ENCODE data around the gene PODXL2.

DNA sequence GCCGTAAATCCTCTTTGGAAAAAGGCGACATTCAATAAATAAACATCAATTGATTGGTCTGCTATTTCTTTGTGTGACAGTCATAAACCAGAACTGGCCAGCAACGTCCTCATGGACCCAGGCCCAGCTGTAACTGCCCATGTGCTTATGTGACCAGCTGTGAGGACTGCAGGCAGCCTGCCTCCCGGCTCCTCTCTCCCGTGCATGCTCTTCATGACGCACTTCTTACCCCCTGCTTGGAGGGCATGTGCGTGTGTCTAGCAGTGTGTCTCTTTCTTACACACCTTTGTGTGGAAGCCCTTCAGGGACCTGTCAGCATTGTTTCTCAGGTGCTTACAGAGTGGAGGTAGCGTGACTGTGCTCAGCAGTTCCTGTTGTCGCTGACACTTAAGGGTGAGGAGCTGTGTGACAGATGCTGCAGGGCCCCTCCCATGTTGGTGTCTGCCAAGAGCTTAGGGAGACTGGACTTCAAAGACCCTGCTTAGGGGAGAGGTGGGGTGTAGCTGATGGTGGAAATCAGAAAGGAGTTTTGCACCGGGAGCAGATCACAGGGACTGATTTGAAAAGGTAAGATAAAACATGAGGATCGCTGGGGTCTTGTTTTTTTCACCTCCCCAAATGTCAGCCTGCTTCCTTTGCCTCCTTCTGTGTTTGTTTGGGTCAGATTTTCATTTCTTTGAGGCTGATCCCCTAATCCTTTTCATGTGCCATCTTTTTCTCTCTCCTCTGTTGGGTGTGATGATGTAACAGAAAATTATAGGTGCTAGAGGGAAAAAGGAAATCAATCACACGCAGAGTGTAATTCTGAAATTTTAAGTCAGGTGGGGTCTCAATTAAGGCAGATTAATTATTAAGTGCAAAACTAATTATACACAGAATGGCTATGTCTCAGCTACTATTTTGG lies 2.1 kb downstream of the PODXL2 start:
- TF ChIP-seq, protein P1, sequence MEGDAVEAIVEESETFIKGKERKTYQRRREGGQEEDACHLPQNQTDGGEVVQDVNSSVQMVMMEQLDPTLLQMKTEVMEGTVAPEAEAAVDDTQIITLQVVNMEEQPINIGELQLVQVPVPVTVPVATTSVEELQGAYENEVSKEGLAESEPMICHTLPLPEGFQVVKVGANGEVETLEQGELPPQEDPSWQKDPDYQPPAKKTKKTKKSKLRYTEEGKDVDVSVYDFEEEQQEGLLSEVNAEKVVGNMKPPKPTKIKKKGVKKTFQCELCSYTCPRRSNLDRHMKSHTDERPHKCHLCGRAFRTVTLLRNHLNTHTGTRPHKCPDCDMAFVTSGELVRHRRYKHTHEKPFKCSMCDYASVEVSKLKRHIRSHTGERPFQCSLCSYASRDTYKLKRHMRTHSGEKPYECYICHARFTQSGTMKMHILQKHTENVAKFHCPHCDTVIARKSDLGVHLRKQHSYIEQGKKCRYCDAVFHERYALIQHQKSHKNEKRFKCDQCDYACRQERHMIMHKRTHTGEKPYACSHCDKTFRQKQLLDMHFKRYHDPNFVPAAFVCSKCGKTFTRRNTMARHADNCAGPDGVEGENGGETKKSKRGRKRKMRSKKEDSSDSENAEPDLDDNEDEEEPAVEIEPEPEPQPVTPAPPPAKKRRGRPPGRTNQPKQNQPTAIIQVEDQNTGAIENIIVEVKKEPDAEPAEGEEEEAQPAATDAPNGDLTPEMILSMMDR (IDR thresholded peaks at IDR 0.05; ENCODE audit: low read depth, low read length): no peak
- TF ChIP-seq EZH2phosphoT487 (IDR thresholded peaks at IDR 0.05; ENCODE audit: low read depth): no peak

Measured in OCI-LY3 (cell line).